Anterior cingulate cortex (tissue), 58 donors: ENCODE measurements around the gene CENPX.
A peak's percentile ranks its signal among the peaks of the same experiment; 100 is the strongest.

Source experiments
- DNase-seq, 58 donors: peaks; one replicate each; lab custom pipeline; 2025; lab: John Stamatoyannopoulos, UW

The CENPX gene

GRCh38 chr17:82042649-82043048 is 20.0 kb upstream of the CENPX start:
- no peak for DNase-seq

- no peak for DNase-seq
These were observed 18.6 kb upstream of the CENPX start for GRCh38 chr17:82041144-82041814.

- DNase-seq: no peak
These were observed 17.1 kb upstream of the CENPX start for GRCh38 chr17:82039695-82040299.

- peak in 1 of 58 donors; percentile 28 for DNase-seq
These were observed 16.2 kb upstream of the CENPX start for GRCh38 chr17:82038796-82039409.

- DNase-seq: peak in 1 of 58 donors; percentile 49
These were observed 15.2 kb upstream of the CENPX start for GRCh38 chr17:82037889-82038195.

- DNase-seq: peak; percentile 60 to 98 (median 94)
These were observed 14.6 kb upstream of the CENPX start, which contains the start of gene DCXR for GRCh38 chr17:82037092-82037888. Gene DCXR (minus strand): TSS chr17:82037697. CDS start chr17:82037682, 15 bp downstream.

- DNase-seq: no peak
These were observed 14.0 kb upstream of the CENPX start for GRCh38 chr17:82036634-82037091.

GRCh38 chr17:82035956-82036633 is 13.4 kb upstream of the CENPX start:
- DNase-seq: no peak

- DNase-seq: no peak
These were observed 12.8 kb upstream of the CENPX start for GRCh38 chr17:82035488-82035887.

GRCh38 chr17:82034371-82035011 is 11.8 kb upstream of the CENPX start:
- no peak for DNase-seq

- DNase-seq: no peak
These were observed 10.8 kb upstream of the CENPX start for GRCh38 chr17:82033359-82034085.

- peak in 1 of 58 donors; percentile 15 for DNase-seq
These were observed 9.4 kb upstream of the CENPX start for GRCh38 chr17:82031885-82032627.

GRCh38 chr17:82031303-82031884 is 8.7 kb upstream of the CENPX start, which contains the start of gene RAC3:
Gene RAC3 (plus strand): TSS chr17:82031678. CDS start chr17:82031762, 84 bp downstream.
- DNase-seq: peak in 1 of 58 donors; percentile 23

- peak in 57 of 58 donors; percentile 26 to 89 (median 72) for DNase-seq
These were observed 8.0 kb upstream of the CENPX start for GRCh38 chr17:82030470-82031302.

GRCh38 chr17:82029990-82030469 is 7.4 kb upstream of the CENPX start:
- no peak for DNase-seq

- peak in 1 of 58 donors; percentile 17 for DNase-seq
These were observed 6.7 kb upstream of the CENPX start for GRCh38 chr17:82029391-82029790.

GRCh38 chr17:82028966-82029365 is 6.3 kb upstream of the CENPX start:
- DNase-seq: no peak
